Progenitor cell of endocrine pancreas (in vitro differentiated cells): Measurements from ENCODE around the gene TNFRSF11A. TPM values are rescaled to one million over a fixed set of nuclear protein-coding genes. Genes with fewer than 3 reads are reported as not detected.

Source experiments
- DNase-seq: peaks from one replicate; pipeline ENCODE4 v3.0.0; 2021; ENCODE audit warnings: low spot score; ENCODE audit not compliant: unreplicated experiment
- H3K27ac Mint-ChIP-seq: 2 replicates; pipeline ENCODE4 v1.8.0; 2021; ENCODE audit warnings: mild to moderate bottlenecking, moderate library complexity, mixed read lengths
- H3K27me3 Mint-ChIP-seq: 2 replicates; pipeline ENCODE4 v1.8.0; 2021; ENCODE audit warnings: mixed read lengths
- H3K36me3 Mint-ChIP-seq: 2 replicates; pipeline ENCODE4 v1.8.0; 2022; ENCODE audit warnings: mixed read lengths; ENCODE audit not compliant: insufficient read depth
- H3K4me1 Mint-ChIP-seq: 2 replicates; pipeline ENCODE4 v1.8.0; 2021; ENCODE audit warnings: low read depth, mixed read lengths
- H3K4me3 Mint-ChIP-seq: 2 replicates; pipeline ENCODE4 v1.8.0; 2021; ENCODE audit warnings: low read depth, mild to moderate bottlenecking, moderate library complexity, mixed read lengths
- H3K9me3 Mint-ChIP-seq: 2 replicates; pipeline ENCODE4 v1.8.0; 2021; ENCODE audit warnings: low read depth, mixed read lengths
- CTCF ChIP-seq: fragments of 200-600 bp; sonication (generic); IDR thresholded peaks from one replicate; pipeline ENCODE4 v1.5.0; 2021; ENCODE audit warnings: antibody characterized with exemption, mild to moderate bottlenecking; ENCODE audit not compliant: unreplicated experiment
- total RNA-seq: library from RNA; stranded (reverse); gene quantifications from 2 replicates; pipeline ENCODE4 v1.2.1, GENCODE V29; 2021

The TNFRSF11A gene
- total RNA-seq, 1 donor from 2014 or later, result 0.43 TPM

- Mint-ChIP-seq H3K27ac (no peak overlapping the region), H3K36me3 (peaks cover 13% of the 10 kb centered on the region)
- TF ChIP-seq CTCF, result no peak
Measured at GRCh38 chr18:62281684-62282083, 43.4 kb upstream of the TNFRSF11A start.

GRCh38 chr18:62282188-62282629 lies 42.9 kb upstream of the TNFRSF11A start:
- Mint-ChIP-seq H3K27ac (peak overlapping the region; percentile 24), H3K36me3 (peaks cover 11% of the 10 kb centered on the region), H3K4me3 (no peak overlapping the region), H3K4me1 (peaks cover 2% of the 10 kb centered on the region), H3K9me3 (no peaks in the 10 kb centered on the region), H3K27me3 (no peaks in the 10 kb centered on the region)
- no peak for DNase-seq
- TF ChIP-seq CTCF, result no peak

More at GRCh38 chr18:62281684-62282083, 43.4 kb upstream of the TNFRSF11A start:
- Mint-ChIP-seq H3K27me3 (no peaks in the 10 kb centered on the region), H3K4me1 (peaks cover 4% of the 10 kb centered on the region), H3K4me3 (no peak overlapping the region), H3K9me3 (no peaks in the 10 kb centered on the region)
- DNase-seq, result no peak

- DNase-seq, result no peak
- Mint-ChIP-seq H3K27ac (no peak overlapping the region), H3K27me3 (no peaks in the 10 kb centered on the region), H3K36me3 (peaks cover 14% of the 10 kb centered on the region), H3K4me1 (peaks cover 11% of the 10 kb centered on the region), H3K9me3 (no peaks in the 10 kb centered on the region), H3K4me3 (no peak overlapping the region)
- no peak for TF ChIP-seq CTCF
Measured at GRCh38 chr18:62284637-62285036, 40.5 kb upstream of the TNFRSF11A start.

GRCh38 chr18:62285281-62285680 lies 39.8 kb upstream of the TNFRSF11A start:
- peaks cover 11% of the 10 kb centered on the region for H3K4me1 Mint-ChIP-seq
- no peak for TF ChIP-seq CTCF
- H3K27me3 Mint-ChIP-seq, result no peaks in the 10 kb centered on the region
- H3K36me3 Mint-ChIP-seq, result peaks cover 14% of the 10 kb centered on the region
- no peak for DNase-seq
- H3K27ac Mint-ChIP-seq, result no peak overlapping the region
- H3K4me3 Mint-ChIP-seq, result no peak overlapping the region
- H3K9me3 Mint-ChIP-seq, result no peaks in the 10 kb centered on the region

- TF ChIP-seq CTCF, result no peak
- peak overlapping the region; percentile 43 for H3K27ac Mint-ChIP-seq
- no peak overlapping the region for H3K4me3 Mint-ChIP-seq
- no peak for DNase-seq
- peaks cover 10% of the 10 kb centered on the region for H3K36me3 Mint-ChIP-seq
- no peaks in the 10 kb centered on the region for H3K27me3 Mint-ChIP-seq
- peaks cover 11% of the 10 kb centered on the region for H3K4me1 Mint-ChIP-seq
- no peaks in the 10 kb centered on the region for H3K9me3 Mint-ChIP-seq
Measured at GRCh38 chr18:62287781-62288664, 37.1 kb upstream of the TNFRSF11A start.
